Mesodermal cell (in vitro differentiated cells): Measurements from ENCODE around the gene PALD1. TPM values are rescaled to one million over a fixed set of nuclear protein-coding genes. Genes with fewer than 3 reads are reported as not detected.

Source experiments
- H3K27ac ChIP-seq: 2 replicates; pipeline ENCODE4 v1.7.0; 2013; ENCODE audit warnings: mild to moderate bottlenecking, low read depth, low read length, moderate library complexity; ENCODE audit not compliant: severe bottlenecking
- H3K36me3 ChIP-seq: 2 replicates; pipeline ENCODE4 v1.7.1; 2013; ENCODE audit warnings: mild to moderate bottlenecking, low read length, moderate library complexity; ENCODE audit not compliant: control insufficient read depth, insufficient read depth
- H3K4me1 ChIP-seq: one replicate; pipeline ENCODE4 v1.7.1; 2013; ENCODE audit warnings: mild to moderate bottlenecking, low read length; ENCODE audit not compliant: insufficient read depth, control insufficient read depth, poor library complexity, severe bottlenecking
- H3K4me3 ChIP-seq: 2 replicates; pipeline ENCODE4 v1.7.0; 2013; ENCODE audit warnings: low read length, control low read depth, mild to moderate bottlenecking; ENCODE audit not compliant: insufficient read depth, poor library complexity, severe bottlenecking; ENCODE audit errors: extremely low read depth
- H3K9me3 ChIP-seq: 2 replicates; pipeline ENCODE4 v1.7.1; 2013; ENCODE audit warnings: mild to moderate bottlenecking, low read length, moderate library complexity; ENCODE audit not compliant: control insufficient read depth
- WGBS, 2 experiments: methylation state at CpG; one replicate each; pipeline ENCODE4 v1.1.5; 2013; ENCODE audit warnings: missing lambda C conversion rate in 2 of 2; ENCODE audit not compliant: insufficient coverage in 2 of 2; 5-methylcytosine and 5-hydroxymethylcytosine counted together
- polyA plus RNA-seq, 2 experiments: library from polyadenylated mRNA; stranded (reverse); fragments of 50-300 nt; gene quantifications; one replicate each; pipeline ENCODE4 v1.2.3, GENCODE V29; 2013

The PALD1 gene
- 11.8 TPM for polyA plus RNA-seq (2013, experiment 1 of 2)
- polyA plus RNA-seq (2013, experiment 2 of 2) = 9.0 TPM

GRCh38 chr10:70478191-70479164 is at the start of gene PALD1:
Gene PALD1, plus strand, starts transcription at chr10:70478767. Its CDS starts 47,185 bp downstream, at chr10:70525952.
- no peak within 1 kb of the TSS for H3K27ac ChIP-seq
- H3K9me3 ChIP-seq = no peaks in the 10 kb centered on the region
- WGBS, 2 experiments = 0% methylated on average over 62 to 92 of the region's 110 CpGs
- H3K36me3 ChIP-seq = no peaks in the 10 kb centered on the region
- H3K4me1 ChIP-seq = peaks cover 24% of the 10 kb centered on the region
- peak within 1 kb of the TSS; percentile 56 for H3K4me3 ChIP-seq

GRCh38 chr10:70430493-70431445 is 47.8 kb upstream of the PALD1 start:
- whole genome bisulfite sequencing, 2 experiments = 88% methylated on average over 4 to 5 of the region's 6 CpGs
- H3K27ac ChIP-seq = peak overlapping the region; percentile 29
- no peaks in the 10 kb centered on the region for H3K9me3 ChIP-seq
- H3K36me3 ChIP-seq = peaks cover 56% of the 10 kb centered on the region
- H3K4me1 ChIP-seq = peaks cover 8% of the 10 kb centered on the region
- H3K4me3 ChIP-seq = no peak overlapping the region

GRCh38 chr10:70432101-70432500 is 46.5 kb upstream of the PALD1 start:
- H3K4me3 ChIP-seq = no peak overlapping the region
- peaks cover 8% of the 10 kb centered on the region for H3K4me1 ChIP-seq
- no peaks in the 10 kb centered on the region for H3K9me3 ChIP-seq
- H3K27ac ChIP-seq = no peak overlapping the region
- peaks cover 44% of the 10 kb centered on the region for H3K36me3 ChIP-seq
- WGBS, 2 experiments = 94% methylated on average over 3 of the region's 4 CpGs

GRCh38 chr10:70432561-70433263 is 45.9 kb upstream of the PALD1 start:
- no peak overlapping the region for H3K4me3 ChIP-seq
- no peak overlapping the region for H3K27ac ChIP-seq
- H3K9me3 ChIP-seq = no peaks in the 10 kb centered on the region
- WGBS, 2 experiments = 94 to 96% methylated on average over 4 to 5 of the region's 6 CpGs
- peaks cover 38% of the 10 kb centered on the region for H3K36me3 ChIP-seq
- peaks cover 8% of the 10 kb centered on the region for H3K4me1 ChIP-seq

GRCh38 chr10:70433581-70434280 is 44.8 kb upstream of the PALD1 start:
- Histone ChIP-seq H3K4me1 (peaks cover 8% of the 10 kb centered on the region), H3K9me3 (no peaks in the 10 kb centered on the region), H3K36me3 (peaks cover 27% of the 10 kb centered on the region), H3K4me3 (no peak overlapping the region), H3K27ac (no peak overlapping the region)
- WGBS, 2 experiments = 75 to 96% methylated on average over 4 of the region's 9 CpGs

- Histone ChIP-seq H3K4me1 (peaks cover 6% of the 10 kb centered on the region), H3K4me3 (no peak overlapping the region), H3K9me3 (no peaks in the 10 kb centered on the region), H3K27ac (no peak overlapping the region), H3K36me3 (peaks cover 12% of the 10 kb centered on the region)
- 91 to 94% methylated on average over 12 to 17 of the region's 19 CpGs for WGBS, 2 experiments
Measured at GRCh38 chr10:70435241-70436085, 43.1 kb upstream of the PALD1 start.

GRCh38 chr10:70437721-70438120 is 40.8 kb upstream of the PALD1 start:
- peaks cover 5% of the 10 kb centered on the region for H3K4me1 ChIP-seq
- WGBS, 2 experiments = 80% methylated on average over 1 to 2 of the region's 5 CpGs
- H3K36me3 ChIP-seq = no peaks in the 10 kb centered on the region
- no peak overlapping the region for H3K27ac ChIP-seq
- H3K9me3 ChIP-seq = no peaks in the 10 kb centered on the region
- H3K4me3 ChIP-seq = no peak overlapping the region

GRCh38 chr10:70440296-70441160 is 38.0 kb upstream of the PALD1 start:
- Histone ChIP-seq H3K27ac (no peak overlapping the region), H3K4me1 (peaks cover 5% of the 10 kb centered on the region), H3K4me3 (peak overlapping the region; percentile 14), H3K36me3 (no peaks in the 10 kb centered on the region), H3K9me3 (no peaks in the 10 kb centered on the region)
- 1 to 2% methylated on average over 56 to 64 of the region's 69 CpGs for WGBS, 2 experiments
